GM12865 (cell line): ENCODE results near the gene MRM2.

Source experiments
- DNase-seq: peaks from one replicate; pipeline ENCODE4 v3.0.0; 2010; ENCODE audit warnings: low read depth
- H3K4me3 ChIP-seq: 2 replicates; pipeline ENCODE4 v1.5.1; 2011; ENCODE audit warnings: mild to moderate bottlenecking, low read depth, low read length, control low read depth
- CTCF ChIP-seq: IDR thresholded peaks from 2 replicates; pipeline ENCODE4 v1.5.1; 2011; ENCODE audit warnings: low read length, control low read depth, low read depth, inconsistent platforms; ENCODE audit not compliant: insufficient read depth; ENCODE audit errors: missing control alignments

The MRM2 gene

DNA sequence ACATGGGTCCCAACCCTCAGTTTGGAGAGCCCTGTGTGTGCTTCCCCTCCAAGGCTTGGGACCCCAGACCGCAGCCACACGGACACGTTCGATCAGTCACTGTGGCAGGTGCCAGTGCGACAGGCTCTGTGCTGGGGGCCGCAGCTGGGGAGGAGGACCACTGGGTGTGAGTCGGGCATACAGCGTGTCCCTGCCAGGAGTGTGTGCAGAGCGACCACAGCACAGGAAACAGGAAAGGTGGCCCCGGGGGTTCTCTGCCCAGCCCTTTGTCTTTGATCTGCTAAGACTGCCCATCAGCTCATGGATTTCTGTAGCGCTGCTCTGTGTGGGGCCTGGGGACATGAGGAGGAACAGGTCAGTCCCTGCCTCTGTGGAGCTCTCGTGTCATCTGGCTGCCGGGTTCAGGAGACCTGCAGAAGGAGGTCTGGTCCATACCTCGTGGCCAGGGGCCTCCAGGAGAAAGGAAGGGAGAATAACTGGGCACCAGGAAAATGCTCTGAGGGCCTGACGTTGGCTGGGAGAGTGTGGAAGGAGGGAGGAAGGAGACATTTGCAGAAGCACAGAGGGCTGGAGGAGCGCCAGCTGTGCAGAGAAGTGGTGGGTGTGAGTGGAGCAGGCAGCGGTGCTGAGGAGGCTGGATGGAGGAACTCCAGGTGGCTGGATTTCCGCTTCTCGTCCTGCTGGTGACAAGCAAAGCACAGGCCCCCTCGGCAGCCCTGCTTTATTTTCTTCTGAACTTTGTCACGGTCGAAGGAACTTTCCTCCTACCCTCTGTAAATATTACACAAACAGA lies 4.1 kb upstream of the MRM2 start:
- DNase-seq, result no peak
- H3K4me3 ChIP-seq, result no peak overlapping the region
- TF ChIP-seq CTCF, result no peak

GRCh38 chr7:2244404-2244995 lies 2.5 kb upstream of the MRM2 start:
- no peak for DNase-seq
- TF ChIP-seq CTCF, result no peak
- no peak overlapping the region for H3K4me3 ChIP-seq

GRCh38 chr7:2243458-2243857 lies 1.5 kb upstream of the MRM2 start:
- no peak for DNase-seq
- no peak overlapping the region for H3K4me3 ChIP-seq
- TF ChIP-seq CTCF, result no peak

GRCh38 chr7:2242541-2243429 lies 780 bp upstream of the MRM2 start:
- peak overlapping the region; percentile 98 for H3K4me3 ChIP-seq
- peak; percentile 53 for DNase-seq
- TF ChIP-seq CTCF, result no peak

DNA sequence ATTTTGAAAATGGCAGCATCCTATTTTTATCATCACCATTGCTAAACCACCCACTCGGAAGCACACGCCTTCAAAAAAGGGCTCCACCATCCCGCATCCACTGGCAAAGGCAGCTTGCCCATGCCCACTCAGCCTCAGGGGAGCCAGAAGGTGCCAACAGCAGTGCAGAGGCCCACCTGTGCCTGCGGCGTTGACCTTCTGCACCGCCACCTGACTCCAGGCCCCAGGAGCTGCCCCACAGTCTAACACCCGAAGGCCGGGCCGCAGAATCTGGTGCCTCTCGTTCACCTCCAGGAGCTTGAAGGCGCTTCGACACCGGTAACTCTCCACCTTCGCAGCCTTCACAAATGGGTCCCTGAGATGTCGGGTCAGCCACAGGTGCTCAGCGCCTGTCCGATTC lies 2.8 kb downstream of the MRM2 start:
- no peak for TF ChIP-seq CTCF
- H3K4me3 ChIP-seq, result no peak overlapping the region
- no peak for DNase-seq

GRCh38 chr7:2237109-2237602 lies 4.8 kb downstream of the MRM2 start:
- no peak for TF ChIP-seq CTCF
- H3K4me3 ChIP-seq, result peak overlapping the region; percentile 45
- peak; percentile 97 for DNase-seq
